GM18526 (cell line): ENCODE results near the gene AWAT2.

ENCODE experiments used
- POLR2A ChIP-seq: IDR thresholded peaks from 3 replicates; pipeline ENCODE4 v1.6.1; 2011; ENCODE audit not compliant: insufficient read length; ENCODE audit errors: extremely low read depth

Gene AWAT2

GRCh38 chrX:70026112-70026850 is 23.5 kb downstream of the AWAT2 start:
- TF ChIP-seq POLR2A = no peak

GRCh38 chrX:70025464-70025863 is 24.3 kb downstream of the AWAT2 start:
- no peak for TF ChIP-seq POLR2A

- TF ChIP-seq POLR2A = no peak
Observed at GRCh38 chrX:70022616-70023015, 27.1 kb downstream of the AWAT2 start.

GRCh38 chrX:70016513-70016912 is 33.2 kb downstream of the AWAT2 start:
- TF ChIP-seq POLR2A = no peak

- TF ChIP-seq POLR2A = no peak
Observed at GRCh38 chrX:70013466-70014381, 36.0 kb downstream of the AWAT2 start.

- no peak for TF ChIP-seq POLR2A
Observed at GRCh38 chrX:70012756-70013155, 37.0 kb downstream of the AWAT2 start.

- TF ChIP-seq POLR2A = no peak
Observed at GRCh38 chrX:70009970-70010369, 39.8 kb downstream of the AWAT2 start.

- TF ChIP-seq POLR2A = no peak
Observed at GRCh38 chrX:70009049-70009448, 40.7 kb downstream of the AWAT2 start.

DNA sequence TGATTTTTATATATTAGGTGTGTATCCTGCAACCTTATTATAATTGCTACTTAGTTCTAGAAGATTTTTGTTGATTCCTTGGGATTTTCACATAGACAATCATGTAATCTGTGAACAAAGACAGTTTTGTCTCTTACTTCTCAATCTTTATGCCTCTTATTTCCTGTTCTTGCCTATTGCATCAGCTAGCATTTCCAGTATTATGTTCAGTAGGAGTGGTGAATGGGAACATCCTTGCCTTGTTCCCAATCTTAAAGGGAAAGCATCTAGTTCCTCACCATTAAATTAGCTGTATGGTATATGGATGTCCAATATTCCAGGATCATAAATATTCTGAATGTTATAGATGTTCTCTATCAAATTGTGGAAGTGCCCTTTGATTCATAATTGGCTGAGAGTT is 41.8 kb downstream of the AWAT2 start:
- no peak for TF ChIP-seq POLR2A

GRCh38 chrX:70001708-70002341 is 47.9 kb downstream of the AWAT2 start:
- no peak for TF ChIP-seq POLR2A

DNA sequence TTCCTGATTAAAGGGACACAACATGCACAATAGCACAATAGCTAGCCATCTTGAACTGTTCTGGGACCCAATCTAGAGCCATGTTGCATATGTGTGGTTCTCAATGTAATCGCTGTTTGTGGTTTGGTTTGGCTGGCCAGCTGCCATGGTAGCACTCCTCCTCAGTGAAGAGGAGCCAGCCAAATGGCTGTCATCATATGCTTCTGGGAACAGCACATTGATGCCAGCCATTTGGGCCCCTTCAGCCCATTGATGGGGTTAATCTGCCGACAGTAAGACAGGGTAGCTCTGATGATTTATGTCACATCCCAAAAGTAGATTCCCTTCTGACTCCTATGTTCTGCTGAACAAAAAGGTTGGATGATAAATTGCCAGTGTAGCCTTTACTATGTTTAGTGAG is 48.5 kb downstream of the AWAT2 start:
- no peak for TF ChIP-seq POLR2A

- TF ChIP-seq POLR2A = no peak
Observed at GRCh38 chrX:69996113-69996468, 53.6 kb downstream of the AWAT2 start.

DNA sequence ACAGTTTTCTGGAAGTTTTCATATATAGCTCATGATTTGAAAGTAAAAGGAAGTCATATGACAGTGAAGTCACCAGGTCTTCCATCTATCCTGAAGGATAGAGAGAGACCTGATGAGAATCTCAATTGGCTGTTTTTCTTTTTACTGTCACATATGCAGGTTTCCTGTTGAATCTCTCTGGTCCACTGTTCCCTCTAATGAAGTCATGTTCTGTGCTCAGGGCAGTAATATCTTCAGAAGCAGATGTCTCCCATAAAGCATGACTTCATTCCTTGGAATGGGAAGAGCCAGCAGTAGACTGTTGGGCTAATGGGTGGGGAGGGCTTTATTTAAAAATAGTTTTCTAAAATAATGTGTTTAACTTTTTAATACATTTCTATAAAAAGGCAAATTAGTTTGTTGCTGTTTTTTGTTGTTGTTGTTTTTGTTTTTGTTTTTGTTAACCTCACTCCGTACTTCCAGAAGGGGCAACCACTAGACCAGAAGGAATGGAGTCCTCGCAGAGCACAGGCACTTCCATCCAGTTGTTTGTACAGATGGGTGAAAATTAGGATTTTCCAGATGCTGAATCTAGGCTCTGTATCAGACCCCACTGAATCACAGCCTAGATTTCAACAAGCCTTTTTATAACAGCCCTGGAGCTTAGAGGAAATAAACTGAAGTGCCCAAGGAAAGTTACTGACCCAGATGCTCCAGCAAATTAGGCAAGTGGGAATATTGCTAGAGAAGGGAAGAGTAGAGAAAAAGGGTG is 54.2 kb downstream of the AWAT2 start:
- no peak for TF ChIP-seq POLR2A

DNA sequence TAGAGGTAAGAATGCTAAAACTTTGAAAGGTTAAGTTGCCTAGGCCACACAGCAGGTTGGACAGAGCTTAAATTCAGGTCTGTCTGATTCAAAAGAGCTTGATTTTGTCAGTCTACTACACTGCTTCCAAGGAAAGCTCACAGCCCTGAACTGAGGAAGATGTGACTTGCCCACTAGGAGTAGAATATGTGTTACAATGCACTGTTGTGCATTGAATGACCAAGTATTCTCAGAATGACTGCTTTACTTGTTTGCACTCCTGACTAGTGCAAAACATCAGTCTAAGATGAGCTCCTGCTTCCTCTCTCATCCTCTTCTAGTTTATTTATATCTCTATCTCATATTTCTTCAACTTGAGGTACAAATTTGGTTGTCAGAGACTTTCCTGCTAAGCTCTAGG is 56.2 kb downstream of the AWAT2 start:
- no peak for TF ChIP-seq POLR2A

GRCh38 chrX:69991685-69992084 is 58.1 kb downstream of the AWAT2 start:
- TF ChIP-seq POLR2A = no peak
